Neural cell (in vitro differentiated cells): ENCODE data around the gene LRSAM1. TPM values are rescaled to one million over a fixed set of nuclear protein-coding genes. Genes with fewer than 3 reads are reported as not detected.

ENCODE experiments used
- H2AFZ ChIP-seq: fragments of 200-600, 300-800 bp; sonication (generic), shearing (Covaris generic); 2 replicates; pipeline ENCODE4 v1.6.0; 2014; ENCODE audit warnings: low read depth, mild to moderate bottlenecking, antibody characterized with exemption, low read length, moderate library complexity
- H3F3A ChIP-seq: fragments of 200-600 bp; shearing (Covaris generic); 2 replicates; pipeline ENCODE4 v1.6.1; 2016; ENCODE audit warnings: mild to moderate bottlenecking, moderate library complexity, mixed read lengths, antibody characterized with exemption, low read length; ENCODE audit not compliant: insufficient read depth, poor library complexity, severe bottlenecking
- H3K27ac ChIP-seq: fragments of 200-600, 300-800 bp; sonication (generic), shearing (Covaris generic); 2 replicates; pipeline ENCODE4 v1.5.1; 2014; ENCODE audit warnings: mild to moderate bottlenecking, low read length, moderate library complexity
- H3K27me3 ChIP-seq: fragments of 300-800, 200-600 bp; sonication (generic), shearing (Covaris generic); 2 replicates; pipeline ENCODE4 v1.6.0; 2014; ENCODE audit warnings: mild to moderate bottlenecking, low read depth, low read length, moderate library complexity; ENCODE audit not compliant: insufficient read depth
- H3K36me3 ChIP-seq: fragments of 300-800, 200-600 bp; sonication (generic), shearing (Covaris generic); 2 replicates; pipeline ENCODE4 v1.5.1; 2014; ENCODE audit warnings: mild to moderate bottlenecking, antibody characterized with exemption, low read length, moderate library complexity; ENCODE audit not compliant: insufficient read depth
- H3K4me2 ChIP-seq: fragments of 300-800, 200-600 bp; sonication (generic), shearing (Covaris generic); 2 replicates; pipeline ENCODE4 v1.6.0; 2014; ENCODE audit warnings: mild to moderate bottlenecking, low read length
- H3K4me3 ChIP-seq: fragments of 300-800, 200-600 bp; sonication (generic), shearing (Covaris generic); 2 replicates; pipeline ENCODE4 v1.5.1; 2014; ENCODE audit warnings: mild to moderate bottlenecking, low read length, moderate library complexity
- H3K79me2 ChIP-seq: fragments of 200-600 bp; shearing (Covaris generic); replicated peaks from 2 replicates; pipeline ENCODE4 v1.6.0; 2014; ENCODE audit warnings: mild to moderate bottlenecking, low read length, moderate library complexity; ENCODE audit not compliant: insufficient read depth
- H3K9ac ChIP-seq: fragments of 300-800, 200-600 bp; sonication (generic), shearing (Covaris generic); 2 replicates; pipeline ENCODE4 v1.6.1; 2016; ENCODE audit warnings: mild to moderate bottlenecking, low read length, mixed read lengths
- H3K9me2 ChIP-seq: fragments of 200-600 bp; shearing (Covaris generic); 2 replicates; pipeline ENCODE4 v1.6.1; 2016; ENCODE audit warnings: mild to moderate bottlenecking, low read length, mixed read lengths; ENCODE audit not compliant: insufficient read depth
- H3K9me3 ChIP-seq: fragments of 200-600, 300-800 bp; sonication (generic), shearing (Covaris generic); 2 replicates; pipeline ENCODE4 v1.6.1; 2016; ENCODE audit warnings: mild to moderate bottlenecking, mixed run types, low read length, moderate library complexity, mixed read lengths
- H4K20me1 ChIP-seq: fragments of 200-600 bp; shearing (Covaris generic); 2 replicates; pipeline ENCODE4 v1.6.1; 2016; ENCODE audit warnings: mild to moderate bottlenecking, mixed run types; ENCODE audit not compliant: insufficient read depth
- EP300 ChIP-seq: fragments of 450-650 bp; conservative IDR thresholded peaks from 2 replicates; pipeline ENCODE4 v1.6.1; 2014; ENCODE audit warnings: antibody characterized with exemption, mild to moderate bottlenecking, moderate library complexity; ENCODE audit not compliant: poor library complexity, severe bottlenecking
- EZH2 ChIP-seq: fragments of 200-600, 300-800 bp; shearing (Covaris generic), sonication (generic); IDR thresholded peaks from 2 replicates; pipeline ENCODE4 v1.6.1; 2014; ENCODE audit warnings: antibody characterized with exemption, low read length, borderline replicate concordance, mild to moderate bottlenecking; ENCODE audit not compliant: insufficient read depth, poor library complexity, severe bottlenecking
- MXI1 ChIP-seq: fragments of 450-650 bp; conservative IDR thresholded peaks from 2 replicates; pipeline ENCODE4 v1.6.1; 2014; ENCODE audit warnings: antibody characterized with exemption, mild to moderate bottlenecking; ENCODE audit not compliant: poor library complexity, severe bottlenecking
- POLR2AphosphoS5 ChIP-seq: IDR thresholded peaks from 2 replicates; pipeline ENCODE4 v1.6.1; 2012
- RAD21 ChIP-seq: fragments of 450-650 bp; conservative IDR thresholded peaks from 2 replicates; pipeline ENCODE4 v1.6.1; 2014; ENCODE audit warnings: antibody characterized with exemption, mild to moderate bottlenecking, moderate library complexity
- REST ChIP-seq: IDR thresholded peaks from 2 replicates; pipeline ENCODE4 v1.6.1; 2012; ENCODE audit warnings: borderline replicate concordance
- SMC3 ChIP-seq: fragments of 450-650 bp; conservative IDR thresholded peaks from 2 replicates; pipeline ENCODE4 v1.6.1; 2014; ENCODE audit warnings: antibody characterized with exemption, mild to moderate bottlenecking, moderate library complexity; ENCODE audit not compliant: poor library complexity
- polyA plus RNA-seq: library from polyadenylated mRNA; depleted of rRNA; stranded (reverse); fragments of >200 nt; gene quantifications from 2 replicates; pipeline ENCODE4 v1.2.3, GENCODE V29; 2014
- TF ChIP-seq, protein P1 (sequence below): fragments of 450-650 bp; IDR thresholded peaks from 2 replicates; pipeline ENCODE4 v1.5.1; 2014; ENCODE audit warnings: antibody characterized with exemption, mild to moderate bottlenecking, moderate library complexity; ENCODE audit not compliant: poor library complexity, severe bottlenecking

Gene LRSAM1
- polyA plus RNA-seq, 1 donor from 2014 or later, result 21.6 TPM

DNA sequence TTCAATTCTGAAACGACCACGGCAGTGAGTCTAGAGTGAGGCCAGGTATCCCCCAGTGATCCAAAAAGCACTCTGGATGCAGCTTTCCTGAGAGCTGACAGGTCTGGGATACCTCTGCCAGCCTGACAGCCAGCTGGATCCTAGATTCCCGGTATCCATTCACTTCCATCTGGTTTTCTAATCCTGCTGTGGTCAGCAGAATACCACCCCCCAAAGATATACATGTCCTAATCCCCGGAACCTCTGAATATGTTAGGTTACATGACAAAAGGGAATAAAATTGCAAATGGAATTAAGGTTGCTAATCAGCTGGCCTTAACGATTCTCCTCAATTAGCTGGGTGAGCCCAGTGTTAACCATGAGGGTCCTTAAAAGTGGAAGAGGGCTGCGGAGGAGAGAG, 28.5 kb upstream of the LRSAM1 start:
- H3K4me3 ChIP-seq, result peak overlapping the region; percentile 70
- H2AFZ ChIP-seq, result no peak overlapping the region
- no peaks in the 10 kb centered on the region for H3K9me3 ChIP-seq
- H3K36me3 ChIP-seq, result no peaks in the 10 kb centered on the region
- no peaks in the 10 kb centered on the region for H3K27me3 ChIP-seq
- H3K79me2 ChIP-seq, result peaks cover 15% of the 10 kb centered on the region
- no peaks in the 10 kb centered on the region for H4K20me1 ChIP-seq
- H3K27ac ChIP-seq, result no peak overlapping the region
- no peaks in the 10 kb centered on the region for H3K9me2 ChIP-seq
- no peaks in the 10 kb centered on the region for H3F3A ChIP-seq
- peak overlapping the region; percentile 74 for H3K4me2 ChIP-seq
- TF ChIP-seq EP300 (no peak), MXI1 (no peak), REST (no peak)
- peak overlapping the region; percentile 83 for H3K9ac ChIP-seq

- Histone ChIP-seq H4K20me1 (no peaks in the 10 kb centered on the region), H3K79me2 (peaks cover 15% of the 10 kb centered on the region), H3K9me3 (no peaks in the 10 kb centered on the region), H3K36me3 (no peaks in the 10 kb centered on the region), H3K9ac (peak overlapping the region; percentile 83), H3K9me2 (no peaks in the 10 kb centered on the region), H3K4me2 (peak overlapping the region; percentile 74), H3F3A (no peaks in the 10 kb centered on the region), H3K4me3 (peak overlapping the region; percentile 70), H2AFZ (peak overlapping the region; percentile 67), H3K27me3 (no peaks in the 10 kb centered on the region), H3K27ac (peak overlapping the region; percentile 94)
- TF ChIP-seq SMC3 (no peak), EP300 (no peak), MXI1 (no peak), RAD21 (no peak), POLR2AphosphoS5 (no peak), EZH2 (no peak)
- TF ChIP-seq, protein P1, sequence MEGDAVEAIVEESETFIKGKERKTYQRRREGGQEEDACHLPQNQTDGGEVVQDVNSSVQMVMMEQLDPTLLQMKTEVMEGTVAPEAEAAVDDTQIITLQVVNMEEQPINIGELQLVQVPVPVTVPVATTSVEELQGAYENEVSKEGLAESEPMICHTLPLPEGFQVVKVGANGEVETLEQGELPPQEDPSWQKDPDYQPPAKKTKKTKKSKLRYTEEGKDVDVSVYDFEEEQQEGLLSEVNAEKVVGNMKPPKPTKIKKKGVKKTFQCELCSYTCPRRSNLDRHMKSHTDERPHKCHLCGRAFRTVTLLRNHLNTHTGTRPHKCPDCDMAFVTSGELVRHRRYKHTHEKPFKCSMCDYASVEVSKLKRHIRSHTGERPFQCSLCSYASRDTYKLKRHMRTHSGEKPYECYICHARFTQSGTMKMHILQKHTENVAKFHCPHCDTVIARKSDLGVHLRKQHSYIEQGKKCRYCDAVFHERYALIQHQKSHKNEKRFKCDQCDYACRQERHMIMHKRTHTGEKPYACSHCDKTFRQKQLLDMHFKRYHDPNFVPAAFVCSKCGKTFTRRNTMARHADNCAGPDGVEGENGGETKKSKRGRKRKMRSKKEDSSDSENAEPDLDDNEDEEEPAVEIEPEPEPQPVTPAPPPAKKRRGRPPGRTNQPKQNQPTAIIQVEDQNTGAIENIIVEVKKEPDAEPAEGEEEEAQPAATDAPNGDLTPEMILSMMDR, result no peak
These were observed 27.8 kb upstream of the LRSAM1 start for GRCh38 chr9:127423476-127423933.
